SK-N-SH (cell line): ENCODE results near the gene CDC45. TPM values are rescaled to one million over a fixed set of nuclear protein-coding genes. Genes with fewer than 3 reads are reported as not detected.

ENCODE experiments used
- CTCF ChIA-PET: fragments of 300-600, 350-600 bp; formaldehyde crosslinking; extraction: SDS; loops from one replicate; lab custom pipeline; 2021; lab: Yijun Ruan, JAX
- POLR2A ChIA-PET: fragments of 350-600 bp; sonication (Branson Sonifier 250); formaldehyde crosslinking; extraction: SDS; loops from one replicate; lab custom pipeline; 2020; ENCODE audit warnings: antibody characterized with exemption, inconsistent platforms; lab: Yijun Ruan, JAX
- DNase-seq: peaks from one replicate; pipeline ENCODE4 v3.0.0; 2012
- H2AFZ ChIP-seq: fragments of 200-600 bp; sonication (generic); 2 replicates; pipeline ENCODE4 v1.8.1; 2016; ENCODE audit warnings: antibody characterized with exemption, mild to moderate bottlenecking, low read depth
- H3F3A ChIP-seq: fragments of 200-600 bp; sonication (generic); replicated peaks from 2 replicates; pipeline ENCODE3; 2016; ENCODE audit warnings: antibody characterized with exemption, mild to moderate bottlenecking; ENCODE audit not compliant: insufficient read depth
- H3K27ac ChIP-seq, 2 experiments: fragments of 200-500 bp in 1 of 2; fragments of 200-600 bp in 1 of 2; sonication (Bioruptor generic) in 1 of 2; sonication (generic), shearing (Covaris generic) in 1 of 2; 2 replicates each; pipeline versions ENCODE4 v1.5.1 to v1.6.1; 2014 to 2016; ENCODE audit warnings: low read depth in 2 of 2, inconsistent platforms in 1 of 2, low read length in 1 of 2, mild to moderate bottlenecking in 1 of 2, mixed read lengths in 1 of 2
- H3K27me3 ChIP-seq: fragments of 200-600 bp; sonication (generic), shearing (Covaris generic); 2 replicates; pipeline ENCODE4 v1.6.1; 2016; ENCODE audit warnings: mixed run types; ENCODE audit not compliant: insufficient read depth
- H3K36me3 ChIP-seq, 2 experiments: fragments of 200-500 bp in 1 of 2; fragments of 200-600 bp in 1 of 2; sonication (Bioruptor generic) in 1 of 2; sonication (generic) in 1 of 2; replicated peaks in 1 of 2; 2 replicates each; pipeline versions ENCODE3 to v1.5.1; 2014 to 2016; ENCODE audit warnings: low read length in 1 of 2, mild to moderate bottlenecking in 1 of 2; ENCODE audit not compliant: insufficient read depth in 2 of 2, control insufficient read depth in 1 of 2
- H3K4me1 ChIP-seq, 2 experiments: fragments of 200-500 bp in 1 of 2; fragments of 200-600 bp in 1 of 2; sonication (Bioruptor generic) in 1 of 2; sonication (generic), shearing (Covaris generic) in 1 of 2; 2 replicates each; pipeline versions ENCODE4 v1.5.1 to v1.6.1; 2014 to 2016; ENCODE audit warnings: low read depth in 1 of 2, low read length in 1 of 2, mixed run types in 1 of 2; ENCODE audit not compliant: insufficient read depth in 2 of 2, control insufficient read depth in 1 of 2
- H3K4me2 ChIP-seq: fragments of 200-600 bp; sonication (generic), shearing (Covaris generic); 2 replicates; pipeline ENCODE4 v1.6.1; 2017; ENCODE audit warnings: mixed run types
- H3K4me3 ChIP-seq, 2 experiments: fragments of 200-500 bp in 1 of 2; fragments of 200-600 bp in 1 of 2; sonication (Bioruptor generic) in 1 of 2; sonication (generic), shearing (Covaris generic) in 1 of 2; 2 replicates each; pipeline versions ENCODE4 v1.5.1 to v1.8.1; 2014 to 2016; ENCODE audit warnings: low read depth in 2 of 2, inconsistent platforms in 1 of 2, low read length in 1 of 2, mild to moderate bottlenecking in 1 of 2, mixed read lengths in 1 of 2, moderate library complexity in 1 of 2
- H3K79me2 ChIP-seq: fragments of 200-600 bp; sonication (generic); 2 replicates; pipeline ENCODE4 v1.8.1; 2017; ENCODE audit warnings: mild to moderate bottlenecking; ENCODE audit not compliant: insufficient read depth
- H3K9ac ChIP-seq: fragments of 200-600 bp; sonication (generic); 2 replicates; pipeline ENCODE4 v1.6.1; 2017; ENCODE audit warnings: mixed run types
- H3K9me2 ChIP-seq: fragments of 200-600 bp; sonication (generic); 2 replicates; pipeline ENCODE4 v1.6.1; 2017; ENCODE audit warnings: mixed run types
- H3K9me3 ChIP-seq: fragments of 200-600 bp; sonication (generic); 2 replicates; pipeline ENCODE4 v1.6.1; 2017; ENCODE audit warnings: mixed run types, mild to moderate bottlenecking, moderate library complexity
- H4K20me1 ChIP-seq: fragments of 200-600 bp; sonication (generic); 2 replicates; pipeline ENCODE4 v1.6.1; 2017; ENCODE audit warnings: mild to moderate bottlenecking, mixed run types; ENCODE audit not compliant: insufficient read depth
- CTCF ChIP-seq: fragments of 200-600 bp; sonication (generic); IDR thresholded peaks from 2 replicates; pipeline ENCODE4 v1.6.1; 2017; ENCODE audit warnings: antibody characterized with exemption, mild to moderate bottlenecking, moderate library complexity
- EP300 ChIP-seq, 2 experiments: IDR thresholded peaks; 2 replicates each; pipeline versions ENCODE4 v1.4.0 to v1.6.1; 2012; ENCODE audit warnings: borderline replicate concordance in 1 of 2, low read depth in 1 of 2, low read length in 1 of 2
- GABPA ChIP-seq: IDR thresholded peaks from 2 replicates; pipeline ENCODE4 v1.4.0; 2012; ENCODE audit warnings: low read depth, mild to moderate bottlenecking
- GATA2 ChIP-seq: sonication (generic); formaldehyde crosslinking; IDR thresholded peaks from 2 replicates; pipeline ENCODE4 v1.5.0; 2020; ENCODE audit warnings: mild to moderate bottlenecking, missing genetic modification reagents
- MEF2A ChIP-seq: IDR thresholded peaks from 2 replicates; pipeline ENCODE4 v1.4.0; 2012; ENCODE audit warnings: low read depth, borderline replicate concordance
- MXI1 ChIP-seq: IDR thresholded peaks from 2 replicates; pipeline ENCODE4 v1.6.1; 2012; ENCODE audit warnings: mild to moderate bottlenecking, low read depth, low read length, improper control_type of control experiment
- POLR2AphosphoS5 ChIP-seq: IDR thresholded peaks from 2 replicates; pipeline ENCODE4 v1.6.1; 2012; ENCODE audit warnings: low read depth, low read length
- RAD21 ChIP-seq: IDR thresholded peaks from 2 replicates; pipeline ENCODE4 v1.6.1; 2012; ENCODE audit warnings: mild to moderate bottlenecking, low read length
- RXRA ChIP-seq: IDR thresholded peaks from 2 replicates; pipeline ENCODE4 v1.4.0; 2012; ENCODE audit warnings: low read depth, mild to moderate bottlenecking, borderline replicate concordance
- TAF1 ChIP-seq: IDR thresholded peaks from 2 replicates; pipeline ENCODE4 v1.6.1; 2012; ENCODE audit warnings: low read depth, mild to moderate bottlenecking, low read length, moderate library complexity, borderline replicate concordance
- TCF12 ChIP-seq: IDR thresholded peaks from 2 replicates; pipeline ENCODE4 v1.4.0; 2012
- TEAD4 ChIP-seq: IDR thresholded peaks from 2 replicates; pipeline ENCODE4 v1.4.0; 2012; ENCODE audit warnings: mild to moderate bottlenecking, borderline replicate concordance; ENCODE audit not compliant: insufficient read depth
- YY1 ChIP-seq: IDR thresholded peaks from 2 replicates; pipeline ENCODE4 v1.4.0; 2012; ENCODE audit warnings: low read depth, mild to moderate bottlenecking
- WGBS: methylation state at CpG from one replicate; pipeline ENCODE4 v1.1.6; 2017; ENCODE audit warnings: low lambda C conversion rate; 5-methylcytosine and 5-hydroxymethylcytosine counted together
- polyA plus RNA-seq, 3 experiments: library from polyadenylated mRNA; depleted of rRNA; stranded (reverse); fragments of >200 nt; gene quantifications; 2 replicates each; pipeline ENCODE4 v1.2.3, GENCODE V29; 2012

Gene CDC45
- polyA plus RNA-seq, 1 of the 3 experiments (the other 2 are of a cell fraction), result 23.6 TPM

- Histone ChIP-seq H3K9me3 (peaks cover 5% of the 10 kb centered on the region; the same call in 1 of the 2 replicates), H3K9me2 (no peaks in the 10 kb centered on the region), H3K9ac (no peak overlapping the region), H3K27me3 (no peaks in the 10 kb centered on the region), H3K27ac (no peak overlapping the region), H3K79me2 (no peaks in the 10 kb centered on the region), H4K20me1 (no peaks in the 10 kb centered on the region), H3F3A (no peaks in the 10 kb centered on the region), H2AFZ (no peak overlapping the region), H3K4me2 (no peak overlapping the region), H3K36me3 (peaks cover 7 to 10% of the 10 kb centered on the region in 2 experiments), H3K4me3 (no peak overlapping the region), H3K4me1 (no peaks in the 10 kb centered on the region)
- POLR2A ChIA-PET, result no interaction called here
- CTCF ChIA-PET, result interaction anchor here (5.0 kb wide), 1 partner anchor 115 kb away, joined by 16 read pairs; no protein-coding TSS in a partner anchor
- WGBS, result 87% methylated on average over 9 of the region's 14 CpGs
- no peak for TF ChIP-seq TAF1
- TF ChIP-seq GATA2 (CRISPR knock-in tag), result no peak
- TF ChIP-seq MXI1, result no peak
- no peak for TF ChIP-seq RAD21
- no peak for TF ChIP-seq GABPA
- TF ChIP-seq CTCF, result no peak
- no peak for TF ChIP-seq RXRA
- DNase-seq, result no peak
Measured at GRCh38 chr22:19514831-19515565, 35.3 kb downstream of the CDC45 start.

GRCh38 chr22:19515654-19516377 is 36.1 kb downstream of the CDC45 start:
- 97% methylated on average over 12 of the region's 12 CpGs for WGBS
- no peaks in the 10 kb centered on the region for H3K9me2 ChIP-seq
- POLR2A ChIA-PET, result no interaction called here
- H2AFZ ChIP-seq, result no peak overlapping the region
- peaks cover 5% of the 10 kb centered on the region; the same call in 1 of the 2 replicates for H3K9me3 ChIP-seq
- H3K9ac ChIP-seq, result no peak overlapping the region
- H3K79me2 ChIP-seq, result no peaks in the 10 kb centered on the region
- H3F3A ChIP-seq, result no peaks in the 10 kb centered on the region
- H3K36me3 ChIP-seq, result peaks cover 7 to 10% of the 10 kb centered on the region in 2 experiments
- H4K20me1 ChIP-seq, result no peaks in the 10 kb centered on the region
- no peak for DNase-seq
- TF ChIP-seq GABPA (no peak), POLR2AphosphoS5 (no peak), MEF2A (no peak), YY1 (no peak), TEAD4 (no peak), EP300 (IDR thresholded peaks at IDR 0.05; ENCODE audit: borderline replicate concordance in 1 of 2, low read depth in 1 of 2, low read length in 1 of 2) (no peak), TCF12 (no peak)
- no peaks in the 10 kb centered on the region for H3K27me3 ChIP-seq
- no peak overlapping the region for H3K4me2 ChIP-seq
- H3K4me3 ChIP-seq, result no peak overlapping the region
- no peak overlapping the region for H3K27ac ChIP-seq
- CTCF ChIA-PET, result interaction anchor here (0.6 to 5.0 kb wide), 2 partner anchors 114 to 284 kb away, joined by 3 to 16 read pairs; no protein-coding TSS in a partner anchor
- H3K4me1 ChIP-seq, result no peaks in the 10 kb centered on the region
